ENCODE measurements around the gene NXPH2.

GRCh38 chr2:138718405-138718804, 61.8 kb downstream of the NXPH2 start:
- no peak for TF ChIP-seq CTCF (IDR thresholded peaks at IDR 0.05)
- TF ChIP-seq POLR2A (IDR thresholded peaks at IDR 0.05) = no peak

All from heart left ventricle (tissue), 13 donors.